ENCODE results near the gene TCFL5. TPM values are rescaled to one million over a fixed set of nuclear protein-coding genes. Genes with fewer than 3 reads are reported as not detected.

TCFL5 gene
- polyA plus RNA-seq, 4 donors, result 12.7 to 13.4 (median 13.0) TPM

Other genes starting within 250 kb of the TCFL5 start
- 1 to 10 TPM; 2.5 to 8.6 (median 3.0) TPM for gene SLCO4A1, start 219.3 kb downstream of the TCFL5 start, polyA plus RNA-seq (ENCODE audit: insufficient read length in 4 of 4)
- 1 to 10 TPM; 1.0 to 1.4 (median 1.2) TPM for gene NTSR1, start 153.0 kb downstream of the TCFL5 start, polyA plus RNA-seq (ENCODE audit: insufficient read length in 4 of 4)
- gene MRGBP, start 65.3 kb downstream of the TCFL5 start, polyA plus RNA-seq (ENCODE audit: insufficient read length in 4 of 4), result 10 to 100 TPM; 15.7 to 17.1 (median 16.6) TPM
- 10 to 100 TPM; 23.8 to 36.0 (median 25.0) TPM for gene OGFR, start 57.0 kb downstream of the TCFL5 start, polyA plus RNA-seq (ENCODE audit: insufficient read length in 4 of 4)
- gene COL9A3, start 44.8 kb downstream of the TCFL5 start, polyA plus RNA-seq (ENCODE audit: insufficient read length in 4 of 4), result 10 to 100 TPM; 17.6 to 29.2 (median 24.0) TPM
- 10 to 100 TPM; 52.3 to 61.3 (median 59.1) TPM for gene DIDO1, start 64.7 kb upstream of the TCFL5 start, polyA plus RNA-seq (ENCODE audit: insufficient read length in 4 of 4)
- gene GID8, start 76.3 kb upstream of the TCFL5 start, polyA plus RNA-seq (ENCODE audit: insufficient read length in 4 of 4), result 10 to 100 TPM; 50.2 to 55.9 (median 50.9) TPM
- 1 to 10 TPM; 1.3 to 2.0 (median 1.7) TPM for gene SLC17A9, start 90.9 kb upstream of the TCFL5 start, polyA plus RNA-seq (ENCODE audit: insufficient read length in 4 of 4)
- gene BHLHE23, start 145.1 kb upstream of the TCFL5 start, polyA plus RNA-seq (ENCODE audit: insufficient read length in 4 of 4), result under 1 TPM in 1 of 4 donors, not detected in 3; 0.08 TPM

Data from right renal pelvis (tissue), 4 donors.